OCI-M1 (cell line): Measurements from ENCODE around the gene PCYT1A.
"Not testable (repeated sequence)": the region's sequence is repeated elsewhere in the genome, so short reads cannot be mapped to it uniquely, and the experiment has no call there.

Experiments
- DNase-seq: peaks from one replicate; lab custom pipeline; 2025; lab: John Stamatoyannopoulos, UW

PCYT1A gene

DNA sequence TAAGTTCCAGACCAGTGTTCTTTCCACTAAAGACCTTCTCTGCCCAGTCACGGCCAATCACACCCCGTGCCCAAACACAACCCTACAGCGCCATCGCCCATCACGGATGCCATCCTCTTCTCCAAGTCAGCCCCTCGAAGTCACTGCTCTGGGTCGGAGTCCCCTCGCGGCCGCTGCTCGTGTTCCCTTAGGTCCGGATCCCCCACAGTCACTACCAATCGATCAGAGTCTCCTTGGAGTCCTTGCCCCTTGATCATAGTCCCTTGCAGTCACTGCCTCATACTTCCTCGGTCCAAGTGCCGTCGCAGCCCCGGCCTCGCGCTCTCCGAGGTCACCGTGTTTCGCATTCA, 461 bp downstream of the PCYT1A start:
- DNase-seq: peak; percentile 58

DNA sequence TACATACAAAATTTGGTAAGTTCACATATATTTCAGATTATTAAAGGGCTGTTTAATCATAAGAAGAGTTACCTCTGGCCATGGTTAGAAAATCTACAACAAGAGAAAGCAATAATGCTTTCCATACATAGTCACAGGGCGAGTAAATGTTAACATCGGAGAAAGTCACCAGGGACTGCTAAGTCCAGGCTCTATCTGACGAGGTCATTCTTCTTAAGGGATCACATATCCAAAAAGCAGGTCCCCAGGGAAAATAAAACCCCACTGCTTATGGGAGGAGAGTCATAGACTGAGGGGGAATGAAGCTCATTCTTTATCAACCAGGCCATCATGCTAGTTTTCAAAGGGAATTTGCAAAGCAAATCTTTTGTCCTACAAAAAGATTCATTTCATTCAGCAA, 3.1 kb downstream of the PCYT1A start:
- DNase-seq: no peak

DNA sequence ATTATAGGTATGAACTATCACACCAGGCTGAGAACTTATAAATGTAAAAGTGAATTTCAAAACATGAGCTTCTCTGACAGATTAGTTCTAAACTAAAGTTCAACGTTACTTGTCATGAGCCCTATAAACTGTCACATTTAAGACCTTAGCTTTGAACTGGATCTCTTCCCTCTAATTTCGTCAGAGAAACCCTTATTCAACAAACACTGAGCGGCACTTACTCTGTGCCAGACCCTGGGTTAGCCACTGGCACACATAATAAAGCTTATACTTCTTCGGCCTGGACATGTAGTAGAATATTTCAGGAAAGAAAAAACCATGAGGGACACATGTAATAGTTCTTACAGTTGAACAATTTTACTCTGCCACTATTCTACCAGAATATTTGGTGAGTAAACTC, 5.6 kb downstream of the PCYT1A start:
- DNase-seq: no peak

DNA sequence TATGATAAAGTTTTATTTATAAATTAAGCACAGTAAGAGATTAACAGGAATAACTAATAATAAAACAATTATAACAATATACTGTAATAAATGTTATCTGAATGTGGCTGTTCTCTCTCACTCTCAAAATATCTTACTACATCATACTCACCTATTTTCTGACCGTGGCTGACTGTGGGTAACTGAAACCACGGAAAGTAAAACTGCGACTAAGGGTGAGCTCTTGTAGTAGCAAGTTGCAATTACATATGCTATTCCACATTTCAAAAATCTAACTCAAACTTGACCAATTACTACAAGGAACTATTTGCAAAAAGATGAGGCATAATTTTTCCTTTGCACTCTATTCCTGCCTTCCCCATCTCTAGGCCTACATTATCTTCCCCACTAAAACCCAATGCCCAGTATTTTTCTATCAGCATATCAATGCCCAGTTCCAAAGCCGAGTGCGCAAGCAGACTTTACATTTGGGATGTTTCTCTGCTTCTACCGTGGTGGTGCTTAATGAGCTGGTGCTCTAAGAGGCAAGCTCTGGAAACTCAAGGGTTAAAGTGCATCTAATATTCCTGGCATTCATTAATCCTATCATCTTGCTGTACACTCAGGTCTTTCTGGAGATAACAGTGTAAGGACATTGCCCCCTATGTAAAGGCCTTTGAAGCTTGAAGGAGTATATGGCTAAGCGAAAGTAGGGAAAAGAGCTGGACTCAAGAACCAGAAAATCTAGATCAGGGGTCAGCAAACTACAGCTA, 6.7 kb downstream of the PCYT1A start:
- DNase-seq: no peak

DNA sequence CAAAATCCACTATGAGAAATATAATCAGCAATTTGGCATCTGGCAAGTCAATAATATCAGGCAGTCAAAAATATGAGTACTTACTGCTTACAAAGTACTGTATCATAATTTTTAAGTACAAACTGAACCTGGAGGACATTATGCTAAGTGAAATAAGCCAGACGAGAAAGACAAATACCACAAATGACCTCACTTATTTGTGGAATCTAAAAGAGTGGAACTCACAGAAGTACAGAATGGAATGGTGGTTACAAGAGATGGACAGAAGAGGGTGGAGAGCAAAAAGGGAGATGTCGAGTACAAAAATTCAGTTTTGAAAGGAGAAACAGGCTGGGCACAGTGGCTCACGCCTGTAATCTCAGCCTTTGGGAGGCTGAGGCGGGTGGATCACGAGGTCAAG, 12.4 kb downstream of the PCYT1A start:
- DNase-seq: peak; percentile 39

DNA sequence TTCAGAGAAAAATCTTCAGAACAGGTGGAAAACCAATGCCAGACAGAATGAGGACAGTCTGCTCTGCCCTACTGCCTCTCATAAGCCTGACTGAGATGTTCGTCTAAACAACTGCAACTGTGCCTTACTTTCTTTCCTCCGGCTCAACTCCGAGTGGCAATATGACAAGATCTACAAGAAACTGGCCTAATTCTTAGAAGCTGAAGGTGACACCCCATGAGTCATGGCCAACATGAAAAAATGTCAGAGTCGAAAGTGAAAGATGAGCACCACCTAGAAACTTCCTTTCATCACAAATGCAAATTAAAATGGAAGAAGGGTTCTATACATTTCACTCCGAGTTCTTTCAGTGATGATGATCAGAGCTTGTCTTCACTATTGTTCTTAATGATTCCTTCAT, 12.9 kb downstream of the PCYT1A start:
- DNase-seq: peak; percentile 89

DNA sequence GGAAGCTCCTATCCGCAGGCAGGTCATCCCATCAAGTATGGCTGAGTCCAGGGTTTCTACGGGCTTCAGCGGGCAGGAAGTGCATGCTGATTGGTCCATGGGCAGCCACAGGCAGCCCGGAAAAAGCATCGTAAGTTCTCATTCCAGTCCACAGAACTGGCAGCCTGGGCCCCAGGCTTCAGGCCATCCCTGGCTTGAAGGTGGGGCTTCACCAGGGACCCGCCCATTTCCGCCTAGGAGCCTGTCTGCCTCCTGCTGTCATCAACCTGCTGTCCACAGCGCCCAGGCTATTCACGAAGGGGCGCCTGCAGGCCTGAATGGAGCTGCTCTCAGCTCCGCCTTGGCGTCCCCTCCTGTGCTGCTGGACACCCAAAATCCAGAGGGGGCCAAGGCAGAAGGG, 13.9 kb downstream of the PCYT1A start:
- DNase-seq: no peak

DNA sequence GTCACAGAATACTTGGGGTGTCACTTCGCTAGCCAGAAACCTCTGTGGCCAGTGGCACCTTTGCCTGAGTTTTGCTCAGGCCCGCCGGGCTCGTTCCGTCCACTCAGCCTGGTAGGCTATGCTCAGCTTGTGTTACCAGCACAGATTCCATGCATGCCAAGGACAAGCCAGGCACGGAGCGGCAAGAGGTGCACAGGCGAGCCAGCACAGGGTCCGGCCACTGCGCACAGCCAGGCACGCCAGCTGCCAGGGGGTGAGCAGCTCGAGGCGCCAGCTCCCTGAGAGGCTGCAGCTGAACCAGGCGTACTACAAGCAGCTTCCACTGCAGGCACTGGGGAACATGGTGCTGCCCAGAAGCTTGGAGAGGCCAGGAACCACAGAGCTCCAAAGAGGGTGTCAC, 14.7 kb downstream of the PCYT1A start:
- no peak for DNase-seq

DNA sequence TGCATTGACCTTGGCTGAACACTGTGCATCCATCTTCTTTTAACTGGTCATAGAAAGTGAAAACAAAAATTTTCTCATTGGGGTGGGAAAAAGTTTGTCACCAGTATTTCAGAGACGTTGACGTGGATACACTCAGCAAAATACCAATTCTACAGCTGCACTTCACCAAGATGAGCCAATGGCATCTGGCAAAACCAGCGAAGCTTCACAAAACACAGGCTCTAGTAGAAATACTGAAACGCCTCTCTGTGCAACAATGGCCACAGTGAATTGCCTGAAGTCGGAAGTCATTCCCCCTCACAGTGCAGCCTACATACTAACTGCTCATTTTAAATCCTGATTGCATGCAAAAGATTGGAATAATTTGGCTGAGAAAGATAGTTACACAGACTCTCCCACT, 17.0 kb downstream of the PCYT1A start:
- no peak for DNase-seq

DNA sequence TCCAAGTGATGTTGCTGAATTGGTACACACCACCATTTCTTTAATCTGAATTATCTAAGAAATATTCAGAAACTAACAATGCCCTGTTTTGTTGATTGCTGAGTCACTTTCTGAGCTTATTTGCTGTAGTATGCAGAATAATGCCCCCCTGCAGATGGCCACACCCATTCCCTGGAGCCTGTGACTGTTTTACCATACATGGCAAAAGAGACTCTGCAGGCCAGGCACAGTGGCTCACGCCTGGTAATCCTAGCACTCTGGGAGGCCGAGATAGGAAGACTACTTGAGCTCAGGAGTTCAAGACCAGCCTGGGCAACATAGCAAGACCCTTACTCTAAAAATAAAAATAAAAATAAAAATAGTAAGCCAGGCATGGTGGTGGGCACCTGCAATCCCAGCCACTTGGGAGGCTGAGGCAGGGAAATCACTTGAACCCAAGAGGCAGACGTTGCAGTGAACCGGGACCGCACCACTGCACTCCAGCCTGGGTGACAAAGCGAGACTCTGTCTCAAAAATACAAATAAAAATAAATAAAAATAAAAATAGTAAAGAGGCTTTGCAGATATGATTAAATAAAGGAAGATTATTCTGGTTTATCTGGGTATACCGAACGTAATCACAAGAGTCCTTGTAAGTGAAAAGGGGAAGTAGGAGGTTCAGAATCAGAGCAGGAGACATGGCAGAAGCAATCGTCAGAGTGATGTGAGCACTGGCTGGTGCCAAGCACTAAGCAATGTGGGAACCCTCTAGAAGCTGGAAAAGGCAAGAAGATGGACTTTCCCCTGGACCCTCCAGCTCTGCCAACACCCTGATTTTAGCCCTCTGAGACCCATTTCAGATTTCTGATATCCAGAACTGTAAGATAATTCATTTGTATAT, 19.0 kb downstream of the PCYT1A start:
- DNase-seq: peak; percentile 64

DNA sequence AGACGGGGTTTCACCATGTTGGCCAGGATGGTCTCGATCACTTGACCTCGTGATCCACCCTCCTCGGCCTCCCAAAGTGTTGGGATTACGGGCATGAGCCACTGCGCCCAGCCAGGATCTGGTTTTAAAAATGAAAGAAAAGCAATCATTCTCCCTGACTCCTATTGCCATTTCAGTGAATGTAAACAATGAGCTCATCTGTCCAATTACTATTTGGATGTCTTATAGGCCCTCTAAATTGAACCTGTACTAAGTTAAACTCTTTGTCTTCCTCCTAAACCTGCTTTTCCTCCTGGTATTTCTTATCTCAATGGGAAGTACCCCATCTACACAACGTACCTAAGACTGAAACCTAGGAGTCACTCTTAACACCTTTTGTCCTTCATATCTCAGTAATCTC, 23.7 kb downstream of the PCYT1A start:
- no peak for DNase-seq

DNA sequence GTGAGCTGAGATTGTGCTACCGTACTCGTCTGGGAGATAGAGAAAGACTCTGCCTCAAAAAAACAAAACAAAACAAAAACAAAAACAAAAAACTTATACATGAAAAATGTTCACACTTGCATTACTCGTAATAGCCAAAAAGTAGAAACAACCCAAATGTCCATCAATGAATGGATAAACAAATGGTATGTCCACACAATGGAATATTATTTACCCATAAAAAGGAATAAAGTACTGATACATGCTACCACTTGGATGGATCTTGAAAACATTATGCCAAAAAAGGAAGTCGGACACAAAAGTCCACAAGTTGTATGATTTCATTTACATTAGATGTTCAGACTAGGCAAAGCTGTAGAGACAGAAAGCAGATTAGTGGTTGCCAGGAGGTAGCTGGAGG, 26.7 kb downstream of the PCYT1A start:
- no peak for DNase-seq

DNA sequence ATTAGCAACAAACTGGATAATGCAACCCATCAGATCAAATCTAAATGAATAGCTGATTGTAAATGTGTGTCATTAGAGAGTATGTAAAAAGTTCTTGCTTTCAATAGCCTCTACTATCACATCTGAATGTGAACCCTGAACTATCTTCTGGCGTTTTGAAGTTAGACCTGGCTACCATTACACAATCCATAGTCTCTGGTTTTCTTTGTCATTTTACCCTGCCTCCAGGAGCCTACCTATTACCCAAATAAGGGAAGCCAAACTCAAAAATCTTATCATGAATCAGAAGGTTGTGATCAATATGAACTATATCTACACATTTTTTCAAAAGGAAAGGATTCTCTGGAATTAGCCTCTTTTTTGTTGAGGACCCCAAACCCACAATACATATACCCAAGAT, 31.8 kb downstream of the PCYT1A start:
- no peak for DNase-seq

DNA sequence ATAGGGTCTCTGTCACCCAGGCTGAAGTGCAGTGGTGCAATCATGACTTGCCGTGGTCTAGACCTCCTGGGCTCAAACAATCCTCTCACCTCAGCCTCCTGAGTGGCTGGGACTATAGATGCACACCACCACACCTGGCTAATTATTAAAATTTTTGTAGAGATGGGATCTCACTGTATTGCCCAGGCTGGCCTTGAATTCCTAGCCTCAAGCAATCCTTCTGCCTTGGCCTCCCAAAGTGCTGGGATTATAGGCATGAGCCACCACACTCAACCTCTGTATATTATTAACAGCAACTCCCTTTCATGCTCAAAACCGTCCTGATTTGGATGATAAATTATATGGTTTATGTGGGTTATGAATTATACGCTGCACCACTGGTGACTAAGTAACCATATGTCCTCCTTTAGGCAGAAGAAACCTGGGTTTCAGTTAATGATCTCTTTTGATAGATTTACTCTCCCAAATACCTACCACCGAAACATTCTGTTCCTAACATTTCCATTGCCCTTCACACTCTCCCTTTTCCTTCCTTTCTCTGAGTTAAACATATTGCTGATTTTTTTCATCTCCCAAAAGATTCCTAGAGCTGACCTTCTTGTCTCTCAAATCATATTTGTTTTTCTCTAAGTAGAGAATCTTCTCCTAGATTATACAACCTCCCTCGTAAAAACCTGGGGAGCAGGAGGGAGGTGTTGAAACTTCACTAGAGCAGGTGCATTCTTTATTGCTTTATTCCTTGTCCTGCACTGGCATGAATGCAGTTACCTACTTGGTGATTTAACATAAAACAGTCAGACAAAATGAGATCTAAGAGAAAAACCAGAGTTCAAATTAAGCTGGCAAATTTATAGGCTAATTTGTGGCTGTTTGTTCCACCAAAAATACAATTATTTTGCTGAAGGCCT, 32.9 kb downstream of the PCYT1A start:
- no peak for DNase-seq

DNA sequence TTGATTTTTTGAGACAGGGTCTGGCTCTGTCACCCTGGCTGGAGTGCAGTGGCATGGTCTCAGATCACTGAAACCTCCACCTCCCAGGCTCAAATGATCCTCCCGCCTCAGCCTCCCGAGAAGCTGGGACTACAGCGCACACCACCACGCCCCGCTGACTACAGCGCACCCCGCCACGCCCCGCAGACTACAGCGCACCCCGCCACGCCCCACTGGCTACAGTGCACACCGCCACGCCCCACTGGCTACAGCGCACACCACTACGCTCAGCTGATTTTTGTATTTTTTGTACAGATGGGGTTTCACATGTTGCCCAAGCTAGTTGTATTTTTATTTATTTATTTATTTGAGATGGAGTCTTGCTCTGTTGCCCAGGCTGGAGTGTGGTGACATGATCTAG, 35.6 kb downstream of the PCYT1A start:
- no peak for DNase-seq

DNA sequence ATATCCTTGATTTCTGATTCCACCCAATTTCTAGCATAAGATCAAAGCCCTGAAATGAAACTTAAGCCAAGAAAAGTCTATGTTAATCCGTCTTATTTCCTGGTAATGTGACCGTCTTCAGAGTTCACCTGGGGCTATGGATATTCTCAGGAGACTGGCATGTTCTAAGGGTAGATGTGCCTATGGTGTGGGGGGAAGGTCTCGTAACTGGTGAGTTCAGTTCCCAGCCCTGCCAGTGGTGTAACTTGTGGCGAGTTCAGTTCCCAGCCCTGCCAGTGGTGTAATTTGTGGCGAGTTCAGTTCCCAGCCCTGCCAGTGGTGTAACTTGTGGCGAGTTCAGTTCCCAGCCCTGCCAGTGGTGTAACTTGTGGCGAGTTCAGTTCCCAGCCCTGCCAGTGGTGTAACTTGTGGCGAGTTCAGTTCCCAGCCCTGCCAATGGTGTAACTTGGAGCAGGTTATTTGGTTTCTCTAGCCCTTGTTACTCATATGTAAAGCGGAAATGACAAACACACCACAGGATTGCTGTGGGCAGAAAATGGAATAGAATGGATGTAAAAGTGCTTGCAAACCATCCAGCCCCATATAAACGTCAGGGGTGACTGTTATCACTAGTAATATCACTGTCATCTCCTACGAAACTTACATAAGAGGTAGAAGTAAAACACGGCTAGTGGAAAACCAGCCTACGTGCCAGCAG, 40.8 kb downstream of the PCYT1A start:
- DNase-seq: no peak

DNA sequence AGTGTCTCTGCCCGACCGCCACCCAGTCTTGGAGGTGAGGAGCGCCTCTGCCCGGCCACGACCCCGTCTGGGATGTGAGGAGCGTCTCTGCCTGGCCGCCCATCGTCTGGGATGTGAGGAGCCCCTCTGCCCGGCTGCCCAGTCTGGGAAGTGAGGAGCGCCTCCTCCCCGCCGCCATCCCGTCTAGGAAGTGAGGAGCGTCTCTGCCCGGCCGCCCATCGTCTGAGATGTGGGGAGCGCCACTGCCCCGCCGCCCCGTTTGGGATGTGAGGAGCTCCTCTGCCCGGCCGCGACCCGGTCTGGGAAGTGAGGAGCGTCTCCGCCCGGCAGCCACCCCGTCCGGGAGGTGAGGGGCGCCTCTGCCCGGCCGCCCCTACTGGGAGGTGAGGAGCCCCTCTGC, 43.4 kb downstream of the PCYT1A start:
- not testable (repeated sequence) for DNase-seq

DNA sequence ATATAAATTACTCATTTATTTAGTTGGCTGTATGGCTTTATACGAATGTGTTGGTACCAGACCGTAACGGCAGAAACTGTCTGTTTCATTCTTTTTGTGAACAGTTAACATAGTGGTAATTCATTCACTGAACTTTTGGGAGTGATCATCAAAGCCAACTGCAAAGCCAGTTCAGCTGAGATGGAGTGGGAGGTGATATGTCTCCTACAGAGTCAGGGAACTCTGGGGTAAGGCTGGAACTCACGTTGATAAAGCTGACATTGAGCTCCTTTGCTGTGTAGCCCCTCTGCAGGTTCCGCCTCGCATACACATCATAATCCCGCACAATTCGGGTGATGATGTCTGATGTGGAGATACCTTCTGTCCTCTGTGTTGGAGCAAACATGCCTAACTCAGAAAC, 45.8 kb downstream of the PCYT1A start:
- no peak for DNase-seq

DNA sequence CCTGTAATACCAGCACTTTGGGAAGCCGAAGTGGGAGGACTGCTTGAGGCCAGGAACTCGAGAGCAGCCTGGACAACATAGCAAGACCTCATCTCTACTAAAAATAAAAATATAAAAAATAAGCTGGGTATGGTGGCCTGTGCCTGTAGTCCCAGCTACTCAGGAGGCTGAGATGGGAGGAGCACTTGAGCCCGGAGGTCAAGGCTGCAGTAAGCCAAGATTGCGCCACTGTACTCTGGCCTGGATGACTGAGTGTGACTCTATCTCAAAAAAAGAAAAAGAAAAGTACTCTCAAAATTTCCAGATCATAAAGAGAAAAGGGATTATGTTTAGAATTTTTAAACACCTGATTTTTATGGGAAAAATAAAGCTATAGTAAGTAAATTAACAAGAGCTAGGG, 47.1 kb downstream of the PCYT1A start:
- DNase-seq: no peak

DNA sequence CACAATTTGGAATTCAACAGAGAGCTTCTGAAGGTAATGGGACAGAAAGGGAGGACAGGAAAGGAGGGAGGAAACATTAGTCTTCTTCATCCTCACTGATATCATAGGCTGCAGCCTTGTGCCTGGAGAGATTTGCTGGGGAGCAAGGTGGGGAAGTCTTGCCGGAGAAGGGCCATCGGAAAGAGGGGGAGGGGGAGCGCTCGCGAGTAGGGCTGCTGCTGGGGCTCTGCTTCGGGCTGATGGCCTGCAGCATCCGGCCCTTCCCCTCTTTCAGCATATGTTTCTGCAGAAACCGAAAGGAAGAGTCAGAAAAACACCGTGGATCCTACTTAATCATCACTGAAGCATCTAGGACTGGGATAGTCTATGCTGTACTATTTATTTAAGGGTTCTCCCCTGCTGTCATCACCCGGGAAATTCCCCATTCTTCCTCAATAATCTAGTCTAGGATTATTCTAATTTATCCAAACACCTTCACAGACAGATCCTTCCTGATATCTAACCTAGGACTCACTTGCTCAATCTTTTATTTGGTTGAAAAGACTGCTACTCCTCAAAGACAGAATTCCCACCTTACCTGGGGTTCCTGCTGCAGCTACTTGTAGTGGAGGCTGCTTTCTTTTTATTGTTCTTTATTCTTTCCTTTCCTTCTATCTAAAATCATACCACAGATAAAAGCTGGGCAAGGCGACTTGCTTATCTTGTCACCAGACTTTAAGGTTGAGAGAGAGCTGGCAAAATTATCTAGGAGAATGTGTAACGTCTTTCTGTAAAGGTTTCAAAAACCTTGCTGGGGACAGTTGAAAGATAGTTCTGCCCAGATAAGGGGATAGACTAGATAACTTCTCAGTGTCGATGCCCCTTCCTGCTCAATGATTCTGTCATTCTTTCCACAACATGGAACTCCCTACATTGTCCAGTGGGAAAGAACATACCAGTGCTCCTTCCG, 48.6 kb downstream of the PCYT1A start:
- DNase-seq: peak; percentile 8

DNA sequence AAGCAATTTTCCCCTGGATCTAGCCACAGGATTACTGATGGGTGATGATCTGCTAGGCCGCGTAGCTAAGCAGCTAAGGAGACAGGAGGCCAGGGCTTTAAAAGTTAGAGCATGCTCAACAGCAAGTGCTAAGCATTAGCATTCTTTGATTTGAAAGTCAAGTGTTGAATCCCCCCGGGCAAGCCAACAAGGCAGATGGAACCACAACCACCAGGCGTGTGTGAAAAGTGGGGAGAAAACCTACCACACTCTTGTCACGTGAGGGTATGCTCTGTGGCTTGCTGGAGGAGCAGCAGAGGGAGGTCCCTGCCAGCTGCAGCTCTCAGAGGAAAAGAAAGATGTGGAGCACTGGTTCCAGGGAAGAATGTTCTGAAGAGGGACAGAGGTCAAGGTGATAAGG, 50.3 kb downstream of the PCYT1A start:
- DNase-seq: no peak
